Activated naive CD8-positive, alpha-beta T cell treated with anti-CD3 and anti-CD28 coated beads, Interleukin-2, amount 50 U/mL, for 16 hours (primary cell): ENCODE data around the gene PER1.

ENCODE experiments used
- DNase-seq: peaks from one replicate; pipeline ENCODE4 v3.0.0-alpha.2; 2020; ENCODE audit warnings: low read depth, low spot score

The PER1 gene

DNA sequence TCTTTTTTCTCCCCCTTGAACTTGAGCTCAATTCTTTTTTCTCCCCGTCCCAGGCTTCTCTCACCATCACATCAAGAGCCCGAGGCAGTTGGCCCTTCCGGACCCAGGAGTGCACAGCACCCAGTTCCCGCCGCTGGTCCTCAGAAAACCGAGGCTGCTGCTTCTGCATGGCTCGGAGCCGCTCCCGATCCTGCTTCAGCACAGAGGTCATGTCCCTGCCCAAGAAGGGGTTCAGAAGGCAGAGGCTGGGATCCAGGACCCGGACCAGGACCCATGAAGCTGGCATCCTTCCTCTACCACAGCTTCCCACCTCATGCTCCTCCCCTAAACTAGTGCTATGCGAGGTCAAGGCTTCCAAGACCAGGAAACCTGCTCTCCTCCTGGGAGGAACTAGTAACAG lies 10.5 kb downstream of the PER1 start:
- no peak for DNase-seq

GRCh38 chr17:8141045-8141444 lies 11.2 kb downstream of the PER1 start:
- no peak for DNase-seq

DNA sequence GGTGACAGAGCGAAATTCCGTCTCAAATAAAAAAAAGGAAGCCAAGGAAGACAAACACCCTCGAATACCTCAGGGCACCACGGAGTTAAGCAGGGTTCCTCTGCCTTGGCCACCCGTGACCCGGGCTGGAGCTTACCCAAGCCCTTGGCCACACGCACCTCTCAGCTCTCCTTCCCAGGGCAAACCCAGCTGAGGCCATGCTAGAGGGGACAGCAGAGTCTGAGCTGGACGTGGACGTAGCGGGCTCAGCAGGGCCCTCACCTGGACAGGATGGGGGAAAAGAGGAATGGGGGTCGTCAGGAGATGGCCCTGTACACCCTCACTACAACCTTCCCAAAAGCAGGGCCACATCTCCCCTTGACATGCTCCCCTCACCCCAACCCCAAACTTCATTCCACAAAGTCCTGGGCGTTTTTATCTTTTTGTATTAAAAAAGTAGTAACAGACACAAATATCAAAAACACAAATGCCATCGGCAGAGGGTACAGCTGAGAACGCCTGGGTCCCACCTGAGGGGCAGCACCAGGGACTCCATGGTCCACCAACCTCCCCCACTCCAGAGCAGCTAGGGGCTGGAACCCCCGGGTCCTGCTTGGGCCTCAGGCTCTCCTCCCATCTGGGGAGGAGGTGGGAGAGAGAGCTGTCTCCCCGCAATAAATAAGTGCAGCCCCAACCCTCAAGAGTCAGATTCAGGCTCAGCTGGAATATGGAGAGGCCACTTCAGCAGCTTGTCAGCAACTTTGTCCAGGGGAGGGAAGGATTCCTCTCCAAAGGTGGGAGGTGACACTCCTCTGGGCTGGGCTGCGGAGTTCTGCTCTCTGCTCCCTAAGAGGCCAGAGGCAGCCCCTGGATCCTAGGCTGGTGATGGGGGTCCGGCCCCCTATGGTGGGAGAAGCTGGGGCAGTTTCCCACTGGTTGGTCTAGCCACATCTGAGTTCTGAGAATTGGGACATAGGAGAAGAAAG lies 11.9 kb downstream of the PER1 start:
- DNase-seq: no peak

GRCh38 chr17:8138672-8139371 lies 13.4 kb downstream of the PER1 start:
- DNase-seq: peak; percentile 91

DNA sequence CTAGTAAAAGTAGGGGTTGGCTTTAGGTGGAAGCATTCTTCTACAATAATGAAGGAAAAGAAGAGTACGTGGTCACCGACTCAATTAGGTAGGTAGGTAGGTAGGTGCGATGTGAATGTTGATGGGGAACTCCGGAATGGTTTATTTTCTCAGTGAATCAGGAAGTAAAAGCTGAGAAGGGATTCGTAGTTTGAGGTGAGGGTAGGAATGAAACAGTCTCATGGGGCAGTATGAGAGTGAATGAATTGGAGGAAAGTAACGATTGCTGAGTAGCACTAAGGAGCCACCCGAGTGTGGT lies 13.9 kb downstream of the PER1 start:
- DNase-seq: no peak

DNA sequence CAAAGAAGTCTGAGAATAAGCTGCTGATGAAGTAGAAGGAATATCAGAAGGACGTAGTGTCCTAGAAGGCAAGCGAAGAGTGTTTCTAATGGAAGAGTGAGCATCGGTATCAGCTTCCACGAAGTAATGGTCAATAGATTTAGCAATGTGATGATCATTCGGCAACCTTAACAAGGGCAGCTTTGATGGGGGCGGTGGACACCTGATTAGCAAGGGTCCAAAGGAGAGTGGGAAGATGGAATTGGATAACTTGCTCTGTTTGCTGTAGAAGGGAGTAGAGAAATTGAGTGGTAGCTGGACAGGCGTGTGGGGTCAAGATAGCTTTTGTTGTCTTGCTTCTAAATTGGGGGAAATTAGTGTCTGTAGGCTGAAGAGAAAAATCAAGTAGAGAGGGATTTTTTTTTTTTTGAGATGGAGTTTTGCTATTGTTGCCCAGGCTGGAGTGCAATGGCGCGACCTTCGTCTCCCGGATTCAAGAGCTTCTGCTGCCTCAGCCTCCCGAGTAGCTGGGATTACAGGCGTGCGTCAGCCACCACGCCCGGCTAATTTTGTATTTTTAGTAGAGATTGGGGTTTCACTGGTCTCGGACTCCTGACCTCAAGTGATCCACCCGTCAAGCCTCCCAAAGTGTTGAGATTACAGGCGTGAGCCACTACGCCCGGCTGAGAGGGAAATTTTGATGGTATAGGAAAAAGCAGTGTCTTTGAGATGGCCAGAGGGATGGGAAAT lies 14.4 kb downstream of the PER1 start:
- no peak for DNase-seq

DNA sequence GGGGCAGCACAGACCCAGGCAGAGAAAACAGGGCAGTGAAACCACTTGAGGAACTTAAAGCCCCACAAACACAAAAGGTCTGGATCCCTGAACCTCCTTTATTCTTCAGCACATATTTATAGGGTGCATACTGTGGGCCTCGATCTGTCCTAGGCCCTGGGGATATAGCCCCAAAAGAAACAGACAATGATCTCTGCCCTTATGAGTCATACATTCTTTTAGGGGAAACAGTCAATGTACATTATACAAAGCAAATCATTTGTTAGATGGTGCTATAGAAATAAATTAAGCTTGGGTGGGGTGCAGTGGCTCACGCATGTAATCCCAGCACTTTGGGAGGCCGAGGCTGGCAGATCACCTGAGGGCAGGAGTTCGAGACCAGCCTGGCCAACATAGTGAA lies 18.3 kb downstream of the PER1 start:
- no peak for DNase-seq

GRCh38 chr17:8133399-8133798 lies 18.8 kb downstream of the PER1 start:
- DNase-seq: no peak

GRCh38 chr17:8131844-8132441 lies 20.3 kb downstream of the PER1 start:
- DNase-seq: no peak

DNA sequence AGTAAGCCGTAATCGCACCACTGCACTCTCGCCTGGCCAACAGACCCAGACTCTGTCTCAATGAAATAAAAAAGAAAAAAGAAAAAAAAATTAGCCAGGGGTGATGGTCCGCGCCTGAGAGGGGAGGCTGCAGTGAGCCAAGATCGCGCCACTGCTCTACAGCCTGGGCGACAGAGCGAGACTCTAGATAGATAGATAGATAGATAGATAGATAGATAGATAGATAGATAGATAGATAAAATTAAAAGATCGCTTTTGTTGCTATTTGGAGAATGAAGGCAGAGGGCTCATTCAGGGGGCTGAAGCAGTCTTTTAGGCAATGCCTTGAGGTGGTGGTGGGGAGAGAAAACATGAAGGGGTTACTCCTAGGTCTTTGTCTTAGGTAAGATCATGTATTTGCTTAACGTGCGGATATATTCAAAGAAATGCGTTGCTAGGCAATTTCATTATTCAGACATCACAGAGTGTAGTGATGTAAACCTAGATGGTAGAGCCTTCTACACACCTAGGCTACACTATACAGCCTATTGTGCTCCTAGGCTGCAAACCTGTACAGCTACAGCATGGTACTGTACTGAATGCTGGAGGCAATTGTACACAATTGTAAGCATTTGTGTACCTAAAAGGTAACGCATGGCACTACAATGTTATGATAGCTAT lies 23.9 kb downstream of the PER1 start:
- DNase-seq: no peak

- DNase-seq: no peak
Observed at GRCh38 chr17:8126491-8127066, 25.6 kb downstream of the PER1 start.

- no peak for DNase-seq
Observed at GRCh38 chr17:8125947-8126490, 26.2 kb downstream of the PER1 start.

DNA sequence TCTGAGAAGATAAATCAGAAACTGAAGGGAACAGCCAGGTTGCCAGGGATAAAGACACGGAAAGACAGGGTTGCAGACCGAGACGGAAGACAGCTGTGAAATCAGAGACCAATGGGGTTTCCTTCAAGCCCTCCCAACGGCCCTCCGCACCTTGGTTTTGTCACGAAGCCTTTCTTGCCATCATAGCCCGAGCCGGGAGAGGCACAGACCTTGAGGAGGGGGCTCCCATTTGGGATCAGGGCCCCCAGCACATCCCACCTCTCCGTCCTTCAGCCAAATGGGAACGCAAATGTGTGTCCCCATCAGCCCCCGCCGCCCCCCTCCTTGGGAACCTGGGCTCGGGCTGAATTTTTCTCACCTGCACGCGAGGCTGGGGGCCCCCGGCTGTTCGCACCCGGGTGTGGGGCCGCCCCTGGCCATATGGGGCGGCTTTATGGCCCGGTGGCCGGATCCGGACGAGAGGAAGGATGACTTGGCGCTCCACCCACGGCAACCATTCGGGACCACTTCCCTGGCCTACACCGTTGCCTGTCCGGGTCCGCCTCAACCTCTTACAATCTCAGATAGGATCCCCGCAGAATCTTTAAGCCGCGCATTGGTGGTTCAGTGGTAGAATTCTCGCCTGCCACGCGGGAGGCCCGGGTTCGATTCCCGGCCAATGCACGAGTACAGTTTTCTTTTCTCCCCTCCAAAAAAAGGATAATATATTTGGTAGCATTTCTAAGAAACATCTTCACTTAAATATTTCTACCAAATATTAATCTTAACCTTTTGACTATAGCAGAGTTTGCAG lies 26.9 kb downstream of the PER1 start:
- DNase-seq: peak; percentile 71

DNA sequence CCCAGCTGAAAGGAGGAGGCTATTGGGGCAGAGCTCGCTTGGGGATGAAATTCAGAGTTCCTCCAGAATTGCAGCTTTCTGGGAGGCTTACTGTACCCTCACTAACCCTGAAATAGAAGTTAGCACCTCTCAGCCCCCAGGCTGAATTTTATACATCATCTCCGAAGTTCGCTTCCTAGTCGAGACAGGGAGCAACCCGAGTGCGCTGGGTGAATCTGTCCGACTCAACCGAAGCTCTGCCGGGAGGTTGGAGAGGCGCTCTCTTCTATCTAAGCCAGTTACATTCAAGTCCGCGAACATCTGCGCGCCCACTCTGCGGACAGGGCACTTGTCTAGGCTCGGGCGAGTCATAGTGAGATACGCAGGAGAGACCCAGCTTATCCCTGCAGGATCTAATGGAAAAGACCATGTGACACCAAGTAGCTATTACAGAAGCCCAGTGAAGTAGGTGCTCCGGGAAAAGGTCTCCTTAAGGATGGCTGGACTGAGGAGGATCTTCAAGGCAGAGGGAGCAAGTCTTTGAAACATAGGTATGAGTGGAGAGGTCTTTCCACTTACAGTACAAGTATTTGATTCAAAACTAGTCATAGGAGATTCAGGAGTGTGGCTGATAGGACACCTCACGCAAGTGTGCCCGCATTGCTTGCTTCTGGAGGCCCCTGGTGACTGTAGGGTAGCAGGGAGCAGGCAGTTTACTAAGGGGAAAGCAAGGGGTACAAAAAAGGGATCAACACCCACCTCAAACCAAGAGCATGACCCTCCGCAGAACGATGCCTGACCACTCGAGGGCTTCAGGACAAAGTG lies 27.7 kb downstream of the PER1 start:
- no peak for DNase-seq

DNA sequence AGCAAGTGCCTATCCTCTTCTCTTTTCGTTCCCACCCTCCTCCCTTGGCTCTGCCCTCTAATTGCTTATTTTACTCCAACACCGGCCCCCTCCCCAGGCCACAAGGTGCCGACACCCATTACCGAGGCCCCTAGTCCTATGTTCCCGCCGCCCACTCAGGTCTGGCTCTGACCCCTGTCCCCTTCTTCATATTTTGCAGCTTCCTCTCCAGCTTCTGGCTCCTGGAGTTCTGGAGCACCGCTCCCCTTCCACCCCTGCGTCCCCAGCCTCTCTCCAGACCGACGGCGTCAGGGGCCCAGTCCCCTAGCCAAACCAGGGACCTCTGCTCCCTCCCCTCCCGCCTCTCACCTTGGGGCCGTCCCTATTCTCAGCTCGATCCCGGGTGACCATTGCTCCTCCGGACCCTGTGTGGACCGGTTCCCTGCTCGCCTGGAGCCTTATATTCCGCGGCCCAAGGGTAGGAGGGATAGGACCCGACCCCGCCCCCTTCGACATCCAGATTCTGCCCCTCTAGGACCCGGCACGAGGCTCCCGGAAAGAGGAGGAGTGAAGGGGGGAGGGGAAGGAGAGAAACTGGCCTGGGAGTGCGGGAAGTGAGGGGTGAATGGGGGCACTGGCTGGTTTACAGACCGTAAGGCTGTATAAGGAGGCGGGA lies 28.4 kb downstream of the PER1 start, which contains the start of gene HES7:
Gene HES7, minus strand, starts transcription at position 412 of the 655 bp plus-strand sequence. Its CDS starts 22 bp downstream, at position 390.
- DNase-seq: no peak

DNA sequence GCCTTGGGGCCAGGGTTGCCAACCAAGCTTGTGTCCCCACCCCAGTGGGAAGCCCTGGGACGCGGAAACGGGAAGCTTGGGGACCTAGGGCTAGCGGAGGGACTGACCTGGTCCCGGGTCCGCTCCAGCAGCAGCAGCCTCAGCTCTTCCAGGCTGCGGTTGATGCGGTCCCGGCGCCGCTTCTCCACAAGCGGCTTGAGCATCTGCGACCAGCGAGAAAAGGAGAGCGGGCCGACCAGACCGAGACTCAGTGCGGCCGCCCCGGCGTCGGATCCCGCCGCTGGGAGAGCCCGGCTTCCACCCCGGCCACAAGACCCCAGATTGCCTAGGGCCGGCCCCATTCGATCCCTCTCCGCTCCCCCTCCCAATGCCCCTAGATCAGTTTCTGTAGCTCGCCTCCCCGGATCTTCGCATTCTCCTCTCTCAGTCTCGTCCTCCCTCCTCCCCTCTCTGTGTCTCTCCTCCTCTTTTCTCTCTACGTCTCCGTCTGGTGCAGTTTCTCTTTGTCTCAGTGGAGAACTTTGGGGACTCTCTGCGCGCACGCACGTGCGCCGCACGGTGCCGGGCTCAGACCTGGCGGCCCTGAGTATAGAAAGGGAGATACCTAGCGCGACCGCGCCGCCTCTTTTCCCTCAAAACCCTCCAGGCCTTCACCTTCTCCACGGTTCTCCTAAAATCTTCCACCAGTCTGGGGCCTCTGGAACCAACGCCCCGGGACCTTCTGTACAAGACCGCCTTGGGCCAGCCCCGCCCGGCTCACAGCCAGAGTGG lies 29.1 kb downstream of the PER1 start:
- DNase-seq: no peak

- DNase-seq: no peak
Observed at GRCh38 chr17:8122422-8122923, 29.7 kb downstream of the PER1 start.
